DND-41 (cell line): ENCODE data around the gene DPP9.

Experiments
- ATAC-seq: fragments of 200-7000 bp; cut with Tn5 transposase; 3 replicates; pipeline ENCODE4 v1.9.1; 2021; ENCODE audit warnings: low read depth; ENCODE audit not compliant: insufficient read depth
- DNase-seq: peaks from one replicate; pipeline ENCODE4 v3.0.0-alpha.2; 2020
- H2AFZ ChIP-seq: 2 replicates; pipeline ENCODE4 v1.6.0; 2012; ENCODE audit warnings: low read depth, low read length
- H3K27ac ChIP-seq: 2 replicates; pipeline ENCODE4 v1.5.1; 2012; ENCODE audit warnings: low read length, inconsistent platforms
- H3K27me3 ChIP-seq: fragments of 200-600 bp; sonication (generic); 2 replicates; pipeline ENCODE4 v1.6.0; 2012; ENCODE audit warnings: low read length, mild to moderate bottlenecking, inconsistent platforms; ENCODE audit not compliant: insufficient read depth, poor library complexity
- H3K36me3 ChIP-seq: 2 replicates; pipeline ENCODE4 v1.5.1; 2012; ENCODE audit warnings: low read length, inconsistent platforms; ENCODE audit not compliant: insufficient read depth
- H3K4me1 ChIP-seq: 2 replicates; pipeline ENCODE4 v1.5.1; 2012; ENCODE audit warnings: mild to moderate bottlenecking, low read length; ENCODE audit not compliant: insufficient read depth
- H3K4me2 ChIP-seq: 2 replicates; pipeline ENCODE4 v1.6.0; 2012; ENCODE audit warnings: mild to moderate bottlenecking, moderate library complexity, low read length, inconsistent platforms; ENCODE audit not compliant: insufficient read depth
- H3K4me3 ChIP-seq, 2 experiments: fragments of 200-600 bp in 1 of 2; shearing (Covaris generic) in 1 of 2; 2 replicates each; pipeline ENCODE4 v1.5.1; 2012 to 2016; ENCODE audit warnings: inconsistent platforms in 2 of 2, low read length in 2 of 2, mild to moderate bottlenecking in 2 of 2, low read depth in 1 of 2, moderate library complexity in 1 of 2
- H3K79me2 ChIP-seq: 2 replicates; pipeline ENCODE4 v1.6.0; 2012; ENCODE audit warnings: low read length, inconsistent platforms; ENCODE audit not compliant: insufficient read depth
- H3K9ac ChIP-seq: 2 replicates; pipeline ENCODE4 v1.6.0; 2012; ENCODE audit warnings: low read depth, mild to moderate bottlenecking, inconsistent platforms, low read length, moderate library complexity
- H3K9me3 ChIP-seq: 2 replicates; pipeline ENCODE4 v1.5.1; 2012; ENCODE audit warnings: low read length, moderate library complexity, mild to moderate bottlenecking, inconsistent platforms; ENCODE audit not compliant: insufficient read depth, severe bottlenecking
- H4K20me1 ChIP-seq: 2 replicates; pipeline ENCODE4 v1.6.0; 2012; ENCODE audit warnings: low read length; ENCODE audit not compliant: insufficient read depth
- CTCF ChIP-seq: IDR thresholded peaks from 2 replicates; pipeline ENCODE4 v1.5.1; 2012; ENCODE audit warnings: borderline replicate concordance, low read length, moderate library complexity, mild to moderate bottlenecking; ENCODE audit not compliant: poor library complexity, severe bottlenecking; ENCODE audit errors: extremely low read depth
- EZH2 ChIP-seq: IDR thresholded peaks from 3 replicates; pipeline ENCODE4 v1.6.1; 2012; ENCODE audit warnings: borderline replicate concordance, low read depth, mild to moderate bottlenecking, moderate library complexity, low read length, inconsistent platforms; ENCODE audit not compliant: severe bottlenecking

The DPP9 gene

GRCh38 chr19:4676955-4677731, 46.5 kb downstream of the DPP9 start:
- ATAC-seq (no peak), DNase-seq (peak; percentile 17)
- no peak for TF ChIP-seq EZH2
- TF ChIP-seq CTCF: peak; percentile 54
- H3K4me2 ChIP-seq: no peak overlapping the region
- no peak overlapping the region for H2AFZ ChIP-seq
- no peaks in the 10 kb centered on the region for H3K9me3 ChIP-seq
- H3K9ac ChIP-seq: no peak overlapping the region
- no peaks in the 10 kb centered on the region for H3K27me3 ChIP-seq
- no peak overlapping the region for H3K4me3 ChIP-seq
- peaks cover 41% of the 10 kb centered on the region for H3K36me3 ChIP-seq
- peaks cover 11% of the 10 kb centered on the region; the same call in 1 of the 2 replicates for H4K20me1 ChIP-seq
- no peaks in the 10 kb centered on the region for H3K79me2 ChIP-seq
- no peak overlapping the region for H3K27ac ChIP-seq
- no peaks in the 10 kb centered on the region for H3K4me1 ChIP-seq

- no peak for DNase-seq
- Histone ChIP-seq H3K4me3 (no peak overlapping the region), H4K20me1 (peaks cover 11% of the 10 kb centered on the region; the same call in 1 of the 2 replicates), H3K4me1 (peaks cover 4% of the 10 kb centered on the region), H2AFZ (no peak overlapping the region), H3K27me3 (no peaks in the 10 kb centered on the region), H3K79me2 (no peaks in the 10 kb centered on the region), H3K36me3 (peaks cover 33% of the 10 kb centered on the region), H3K4me2 (no peak overlapping the region), H3K9ac (no peak overlapping the region), H3K9me3 (no peaks in the 10 kb centered on the region), H3K27ac (no peak overlapping the region)
- ATAC-seq: no peak
- TF ChIP-seq CTCF (no peak), EZH2 (no peak)
Measured at GRCh38 chr19:4675346-4675745, 48.3 kb downstream of the DPP9 start.

- DNase-seq: no peak
- no peak overlapping the region for H3K27ac ChIP-seq
- TF ChIP-seq CTCF (no peak), EZH2 (no peak)
- no peak for ATAC-seq
- H3K9me3 ChIP-seq: no peaks in the 10 kb centered on the region
- peaks cover 11% of the 10 kb centered on the region for H4K20me1 ChIP-seq
- no peak overlapping the region for H3K9ac ChIP-seq
- peaks cover 13% of the 10 kb centered on the region for H3K79me2 ChIP-seq
- no peaks in the 10 kb centered on the region for H3K27me3 ChIP-seq
- peaks cover 14% of the 10 kb centered on the region for H3K4me1 ChIP-seq
- H2AFZ ChIP-seq: no peak overlapping the region
- no peak overlapping the region for H3K4me2 ChIP-seq
- H3K36me3 ChIP-seq: peaks cover 26% of the 10 kb centered on the region
- H3K4me3 ChIP-seq: no peak overlapping the region
Measured at GRCh38 chr19:4673726-4674125, 49.9 kb downstream of the DPP9 start.
